ENCODE data around the gene RPL4. TPM values are rescaled to one million over a fixed set of nuclear protein-coding genes. Genes with fewer than 3 reads are reported as not detected.

The RPL4 gene
- total and polyA plus RNA-seq, 12 donors: 1,152 to 3,057 (median 1,312) TPM

GRCh38 chr15:66488525-66488924 lies 16.1 kb downstream of the RPL4 start:
- Histone ChIP-seq H3K4me3 (no peak overlapping the region), H3K9me3 (no peaks in the 10 kb centered on the region), H3K4me1 (peaks cover 0 to 13% (median 5%) of the 10 kb centered on the region in 9 donors), H3K27ac (no peak overlapping the region), H3K27me3 (no peaks in the 10 kb centered on the region), H3K36me3 (peaks cover 0 to 93% (median 13%) of the 10 kb centered on the region in 9 donors)
- TF ChIP-seq CTCF (IDR thresholded peaks at IDR 0.05): no peak
- intact Hi-C loops (cut with DNase I): loop anchor here in 1 of 10 donors (10.0 kb wide), 1 partner anchor 84 kb away; no protein-coding TSS in a partner anchor
- WGBS, 2 donors: 95 to 97% methylated on average over 5 of the region's 5 CpGs
- ATAC-seq (no peak), DNase-seq (no peak)

GRCh38 chr15:66486887-66487286 lies 17.8 kb downstream of the RPL4 start:
- intact Hi-C loops (cut with DNase I): loop anchor here in 1 of 10 donors (10.0 kb wide), 1 partner anchor 82 kb away; no protein-coding TSS in a partner anchor
- Histone ChIP-seq H3K36me3 (peaks cover 0 to 92% (median 13%) of the 10 kb centered on the region in 9 donors), H3K4me1 (peaks cover 0 to 22% (median 8%) of the 10 kb centered on the region in 9 donors), H3K9me3 (no peaks in the 10 kb centered on the region), H3K27ac (no peak overlapping the region), H3K27me3 (no peaks in the 10 kb centered on the region), H3K4me3 (no peak overlapping the region)
- DNase-seq: no peak
- TF ChIP-seq CTCF (IDR thresholded peaks at IDR 0.05): no peak
- ATAC-seq: no peak
- WGBS, 2 donors: 92 to 100% methylated on average over 3 of the region's 3 CpGs

GRCh38 chr15:66484539-66485112 lies 20.0 kb downstream of the RPL4 start:
- peaks cover 0 to 81% (median 8%) of the 10 kb centered on the region in 9 donors for H3K36me3 ChIP-seq
- TF ChIP-seq CTCF (IDR thresholded peaks at IDR 0.05): no peak
- H3K9me3 ChIP-seq: no peaks in the 10 kb centered on the region
- H3K27ac ChIP-seq: no peak overlapping the region
- 93 to 97% methylated on average over 5 of the region's 5 CpGs for WGBS, 2 donors
- intact Hi-C loops (cut with DNase I): loop anchor here in 1 of 10 donors (10.0 kb wide), 1 partner anchor 80 kb away; no protein-coding TSS in a partner anchor
- peaks cover 0 to 16% (median 7%) of the 10 kb centered on the region in 9 donors for H3K4me1 ChIP-seq
- no peaks in the 10 kb centered on the region for H3K27me3 ChIP-seq
- DNase-seq (no peak), ATAC-seq (no peak)
- no peak overlapping the region for H3K4me3 ChIP-seq

GRCh38 chr15:66483131-66483566 lies 21.5 kb downstream of the RPL4 start:
- H3K9me3 ChIP-seq: no peaks in the 10 kb centered on the region
- DNase-seq (no peak), ATAC-seq (peak in 3 of 8 donors; percentile 15 to 76 (median 54))
- no peaks in the 10 kb centered on the region for H3K27me3 ChIP-seq
- peaks cover 0 to 14% (median 0%) of the 10 kb centered on the region in 9 donors for H3K4me1 ChIP-seq
- H3K27ac ChIP-seq: no peak overlapping the region
- H3K36me3 ChIP-seq: peaks cover 0 to 66% (median 7%) of the 10 kb centered on the region in 9 donors
- no peak for TF ChIP-seq CTCF (IDR thresholded peaks at IDR 0.05)
- intact Hi-C loops (cut with DNase I): loop anchor here in 1 of 10 donors (10.0 kb wide), 1 partner anchor 78 kb away; no protein-coding TSS in a partner anchor
- H3K4me3 ChIP-seq: no peak overlapping the region
- 87 to 90% methylated on average over 3 of the region's 3 CpGs for whole genome bisulfite sequencing, 2 donors
